Measurements from ENCODE around the gene ZNF219.

DNA sequence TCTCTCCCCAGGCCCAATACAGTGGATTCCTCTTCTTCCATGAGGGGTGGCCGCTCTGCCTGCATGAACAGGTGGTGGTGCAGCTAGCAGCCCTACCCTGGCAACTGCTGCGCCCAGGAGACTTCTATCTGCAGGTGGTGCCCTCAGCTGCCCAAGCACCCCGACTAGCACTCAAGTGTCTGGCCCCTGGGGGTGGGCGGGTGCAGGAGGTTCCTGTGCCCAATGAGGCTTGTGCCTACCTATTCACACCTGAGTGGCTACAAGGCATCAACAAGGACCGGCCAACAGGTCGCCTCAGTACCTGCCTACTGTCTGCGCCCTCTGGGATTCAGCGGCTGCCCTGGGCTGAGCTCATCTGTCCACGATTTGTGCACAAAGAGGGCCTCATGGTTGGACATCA is 24.5 kb downstream of the ZNF219 start:
- TF ChIP-seq, protein P1, sequence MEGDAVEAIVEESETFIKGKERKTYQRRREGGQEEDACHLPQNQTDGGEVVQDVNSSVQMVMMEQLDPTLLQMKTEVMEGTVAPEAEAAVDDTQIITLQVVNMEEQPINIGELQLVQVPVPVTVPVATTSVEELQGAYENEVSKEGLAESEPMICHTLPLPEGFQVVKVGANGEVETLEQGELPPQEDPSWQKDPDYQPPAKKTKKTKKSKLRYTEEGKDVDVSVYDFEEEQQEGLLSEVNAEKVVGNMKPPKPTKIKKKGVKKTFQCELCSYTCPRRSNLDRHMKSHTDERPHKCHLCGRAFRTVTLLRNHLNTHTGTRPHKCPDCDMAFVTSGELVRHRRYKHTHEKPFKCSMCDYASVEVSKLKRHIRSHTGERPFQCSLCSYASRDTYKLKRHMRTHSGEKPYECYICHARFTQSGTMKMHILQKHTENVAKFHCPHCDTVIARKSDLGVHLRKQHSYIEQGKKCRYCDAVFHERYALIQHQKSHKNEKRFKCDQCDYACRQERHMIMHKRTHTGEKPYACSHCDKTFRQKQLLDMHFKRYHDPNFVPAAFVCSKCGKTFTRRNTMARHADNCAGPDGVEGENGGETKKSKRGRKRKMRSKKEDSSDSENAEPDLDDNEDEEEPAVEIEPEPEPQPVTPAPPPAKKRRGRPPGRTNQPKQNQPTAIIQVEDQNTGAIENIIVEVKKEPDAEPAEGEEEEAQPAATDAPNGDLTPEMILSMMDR (IDR thresholded peaks at IDR 0.05): no peak
- TF ChIP-seq EP300 (IDR thresholded peaks at IDR 0.05): no peak
- no peak for TF ChIP-seq POLR2A (IDR thresholded peaks at IDR 0.05)

Measured in ovary (tissue), 3 donors.